ENCODE measurements around the gene DHRS12.

Gene DHRS12

DNA sequence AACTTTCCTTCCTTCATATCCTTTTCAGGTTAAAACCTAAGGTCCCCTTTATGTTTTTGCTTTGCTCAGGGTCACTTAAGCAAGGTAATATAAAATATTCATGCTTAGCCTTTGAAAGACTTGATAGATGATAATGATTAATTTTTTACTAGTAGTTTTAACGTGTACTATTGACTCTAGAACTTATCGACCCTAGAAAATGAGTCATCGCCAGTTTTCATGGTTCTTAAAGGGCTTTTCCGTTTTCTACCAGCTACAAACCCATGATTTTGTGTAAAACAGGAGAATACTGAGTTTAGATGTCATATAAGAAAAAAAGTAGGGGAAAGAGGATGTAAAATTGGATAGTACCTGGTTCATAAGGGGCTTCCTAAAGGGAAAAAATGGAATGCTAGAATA is 75.7 kb downstream of the DHRS12 start:
- no peak for DNase-seq (ENCODE audit: low spot score)

DNA sequence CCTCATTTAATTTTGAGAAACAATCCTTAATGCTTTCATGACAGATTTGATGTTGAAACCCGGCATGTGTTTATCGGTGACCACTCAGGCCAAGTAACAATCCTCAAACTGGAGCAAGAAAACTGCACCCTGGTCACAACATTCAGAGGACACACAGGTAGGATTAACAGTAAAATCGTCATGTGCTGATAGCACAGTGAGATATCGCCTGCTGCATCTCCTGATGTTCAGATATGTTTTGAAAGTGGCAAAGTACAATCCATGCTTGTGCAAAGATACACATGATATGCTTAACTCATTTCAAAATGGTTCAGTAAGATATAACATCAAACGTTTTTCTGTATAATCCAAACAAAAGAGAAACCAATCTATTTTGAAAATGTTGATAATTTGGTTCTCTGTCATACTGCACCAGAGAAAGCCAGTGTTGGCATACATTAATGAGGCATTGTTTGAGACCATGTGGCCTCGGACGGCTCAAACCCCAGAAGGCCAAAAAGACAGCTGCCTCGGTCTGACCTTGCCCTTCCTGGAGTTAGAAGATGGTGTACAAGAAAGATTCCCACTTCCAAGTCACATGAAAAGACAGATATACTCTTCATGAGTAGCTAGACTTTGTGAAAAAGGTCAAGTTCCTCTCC is 76.2 kb downstream of the DHRS12 start:
- DNase-seq (ENCODE audit: low spot score) = no peak

DNA sequence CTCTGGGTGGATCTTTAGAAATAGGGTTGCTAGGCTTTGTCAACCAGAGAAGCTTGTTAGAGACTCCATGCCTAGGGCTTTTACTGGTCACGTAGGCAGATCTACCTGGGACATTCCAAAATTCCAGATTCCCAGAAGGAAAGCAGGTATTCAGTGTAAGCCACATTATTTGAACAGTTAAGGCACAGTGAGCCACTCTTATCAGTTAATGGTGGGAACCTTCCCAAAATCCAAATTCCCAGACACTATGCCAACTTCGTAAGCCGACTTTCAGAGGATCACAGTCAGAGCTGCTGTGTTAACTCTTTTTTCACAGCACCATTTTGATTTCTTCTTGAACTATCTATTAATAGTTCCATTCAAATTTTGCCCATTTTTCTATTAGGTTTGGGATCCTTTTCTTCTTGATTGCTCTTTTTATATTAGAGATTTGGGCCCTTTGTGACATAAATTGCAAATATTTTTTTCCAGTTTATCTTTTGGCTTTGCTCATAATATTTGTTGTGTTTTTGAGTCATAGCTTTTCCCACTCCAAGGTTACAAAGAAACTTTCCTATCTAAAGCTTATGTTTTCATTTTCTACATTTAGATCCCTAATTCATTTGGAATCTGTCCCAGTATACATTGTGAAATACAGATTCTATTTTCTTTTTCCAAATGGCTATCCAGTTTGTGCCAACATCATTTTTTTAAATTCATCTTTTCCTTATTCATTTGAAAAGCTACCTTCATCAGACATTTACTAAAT is 77.3 kb downstream of the DHRS12 start:
- peak; percentile 13 for DNase-seq (ENCODE audit: low spot score)

DNA sequence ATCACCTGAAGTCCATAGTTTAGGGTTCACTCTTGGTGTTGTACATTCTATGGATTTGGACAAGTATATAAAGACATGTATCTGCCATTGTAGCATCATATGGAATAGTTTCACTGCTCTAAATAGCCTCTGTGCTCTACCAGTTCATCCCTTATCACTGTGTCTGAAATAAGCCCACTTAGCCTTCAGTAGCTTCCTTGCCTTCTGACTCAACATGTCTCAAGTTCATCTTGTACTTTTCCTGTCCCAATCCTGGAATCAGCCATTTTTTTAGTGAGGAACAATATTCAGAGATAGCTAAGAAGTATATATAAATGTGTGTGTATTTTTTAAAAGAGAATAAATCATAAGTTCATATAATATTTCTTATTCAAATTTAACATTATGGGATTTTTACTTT is 79.2 kb downstream of the DHRS12 start:
- DNase-seq (ENCODE audit: low spot score) = no peak

DNA sequence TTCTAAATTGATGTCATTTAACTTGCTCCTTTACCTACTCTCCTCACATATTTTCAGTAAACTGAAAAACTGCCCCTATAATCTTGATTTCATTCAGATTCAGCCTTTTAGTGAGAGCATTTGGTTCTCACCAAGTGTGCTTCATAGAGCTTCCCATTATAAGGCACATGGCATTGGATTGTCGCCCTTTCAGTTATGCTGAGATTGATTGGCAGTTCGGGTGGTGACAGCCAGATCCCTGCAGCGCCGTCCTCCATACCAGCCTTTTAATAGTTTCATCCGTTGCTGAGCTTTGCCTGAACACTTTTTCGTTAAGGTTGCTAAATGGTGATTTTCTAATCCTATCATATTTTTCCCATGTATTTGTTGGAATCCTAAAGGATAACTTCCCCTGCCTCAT is 80.4 kb downstream of the DHRS12 start:
- DNase-seq (ENCODE audit: low spot score) = no peak

DNA sequence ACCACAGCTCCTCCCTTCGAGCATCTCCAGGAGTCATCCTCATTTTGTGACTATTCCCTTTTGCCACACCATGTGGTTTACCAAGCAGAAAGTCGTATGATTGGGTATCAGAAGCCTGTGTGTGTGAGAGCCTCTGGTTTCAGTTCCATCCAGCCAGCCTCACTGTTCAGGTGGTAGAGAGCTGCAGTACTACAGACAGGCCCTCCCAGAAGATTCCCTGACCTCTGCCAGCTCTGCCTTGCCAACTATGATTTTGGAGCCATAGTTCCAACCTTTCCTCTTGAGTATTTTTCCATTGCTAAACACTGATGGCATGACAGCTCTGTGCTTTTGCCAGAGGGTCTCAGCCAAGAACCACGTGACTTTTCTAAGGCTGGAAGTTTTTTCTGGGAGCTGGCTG is 82.5 kb downstream of the DHRS12 start:
- no peak for DNase-seq (ENCODE audit: low spot score)

DNA sequence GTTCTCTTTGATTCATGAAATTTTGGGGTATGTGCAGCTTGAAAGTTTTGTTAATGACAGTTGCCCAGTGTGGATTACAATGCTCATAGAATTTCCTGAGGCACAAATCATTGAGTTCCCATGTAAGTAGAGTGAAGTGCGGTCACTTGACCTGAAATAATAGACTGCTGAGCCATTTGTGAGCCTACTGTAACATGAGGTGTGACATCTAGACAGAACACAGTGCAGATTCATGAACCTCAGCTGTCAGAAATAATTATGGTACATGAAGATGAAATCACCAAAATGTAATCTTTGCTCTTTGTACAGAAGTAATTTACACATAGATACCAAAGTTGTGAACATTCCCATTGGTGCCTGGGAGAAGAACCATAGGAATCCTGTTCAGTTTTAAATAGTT is 84.6 kb downstream of the DHRS12 start:
- no peak for DNase-seq (ENCODE audit: low spot score)
